GM12865 (cell line): ENCODE data around the gene BSND.
A peak's percentile ranks its signal among the peaks of the same experiment; 100 is the strongest.

ENCODE experiments used
- DNase-seq: peaks from one replicate; pipeline ENCODE4 v3.0.0; 2010; ENCODE audit warnings: low read depth
- H3K4me3 ChIP-seq: 2 replicates; pipeline ENCODE4 v1.5.1; 2011; ENCODE audit warnings: mild to moderate bottlenecking, low read depth, low read length, control low read depth
- TF ChIP-seq, protein P1 (sequence below): IDR thresholded peaks from 2 replicates; pipeline ENCODE4 v1.5.1; 2011; ENCODE audit warnings: low read length, control low read depth, low read depth, inconsistent platforms; ENCODE audit not compliant: insufficient read depth; ENCODE audit errors: missing control alignments

BSND gene

DNA sequence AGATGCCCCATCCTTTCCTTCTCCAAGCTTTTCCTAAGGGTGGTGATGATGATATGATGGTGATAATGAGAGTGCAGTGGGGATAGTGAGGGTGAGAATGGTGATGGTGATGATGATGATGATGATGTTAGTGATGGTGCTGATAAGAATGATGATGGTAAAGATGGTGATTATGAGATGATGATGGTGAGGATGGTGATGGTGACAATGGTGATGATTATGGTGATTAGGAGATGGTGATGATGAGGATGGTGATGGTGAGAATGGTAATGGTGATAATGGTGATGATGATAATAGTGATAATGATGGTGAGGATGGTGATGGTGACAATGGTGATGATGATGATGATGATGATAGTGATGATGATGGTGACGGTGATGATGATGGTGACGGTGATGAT is 4.0 kb downstream of the BSND start:
- TF ChIP-seq, protein P1, sequence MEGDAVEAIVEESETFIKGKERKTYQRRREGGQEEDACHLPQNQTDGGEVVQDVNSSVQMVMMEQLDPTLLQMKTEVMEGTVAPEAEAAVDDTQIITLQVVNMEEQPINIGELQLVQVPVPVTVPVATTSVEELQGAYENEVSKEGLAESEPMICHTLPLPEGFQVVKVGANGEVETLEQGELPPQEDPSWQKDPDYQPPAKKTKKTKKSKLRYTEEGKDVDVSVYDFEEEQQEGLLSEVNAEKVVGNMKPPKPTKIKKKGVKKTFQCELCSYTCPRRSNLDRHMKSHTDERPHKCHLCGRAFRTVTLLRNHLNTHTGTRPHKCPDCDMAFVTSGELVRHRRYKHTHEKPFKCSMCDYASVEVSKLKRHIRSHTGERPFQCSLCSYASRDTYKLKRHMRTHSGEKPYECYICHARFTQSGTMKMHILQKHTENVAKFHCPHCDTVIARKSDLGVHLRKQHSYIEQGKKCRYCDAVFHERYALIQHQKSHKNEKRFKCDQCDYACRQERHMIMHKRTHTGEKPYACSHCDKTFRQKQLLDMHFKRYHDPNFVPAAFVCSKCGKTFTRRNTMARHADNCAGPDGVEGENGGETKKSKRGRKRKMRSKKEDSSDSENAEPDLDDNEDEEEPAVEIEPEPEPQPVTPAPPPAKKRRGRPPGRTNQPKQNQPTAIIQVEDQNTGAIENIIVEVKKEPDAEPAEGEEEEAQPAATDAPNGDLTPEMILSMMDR: no peak
- DNase-seq: no peak
- H3K4me3 ChIP-seq: no peak overlapping the region

DNA sequence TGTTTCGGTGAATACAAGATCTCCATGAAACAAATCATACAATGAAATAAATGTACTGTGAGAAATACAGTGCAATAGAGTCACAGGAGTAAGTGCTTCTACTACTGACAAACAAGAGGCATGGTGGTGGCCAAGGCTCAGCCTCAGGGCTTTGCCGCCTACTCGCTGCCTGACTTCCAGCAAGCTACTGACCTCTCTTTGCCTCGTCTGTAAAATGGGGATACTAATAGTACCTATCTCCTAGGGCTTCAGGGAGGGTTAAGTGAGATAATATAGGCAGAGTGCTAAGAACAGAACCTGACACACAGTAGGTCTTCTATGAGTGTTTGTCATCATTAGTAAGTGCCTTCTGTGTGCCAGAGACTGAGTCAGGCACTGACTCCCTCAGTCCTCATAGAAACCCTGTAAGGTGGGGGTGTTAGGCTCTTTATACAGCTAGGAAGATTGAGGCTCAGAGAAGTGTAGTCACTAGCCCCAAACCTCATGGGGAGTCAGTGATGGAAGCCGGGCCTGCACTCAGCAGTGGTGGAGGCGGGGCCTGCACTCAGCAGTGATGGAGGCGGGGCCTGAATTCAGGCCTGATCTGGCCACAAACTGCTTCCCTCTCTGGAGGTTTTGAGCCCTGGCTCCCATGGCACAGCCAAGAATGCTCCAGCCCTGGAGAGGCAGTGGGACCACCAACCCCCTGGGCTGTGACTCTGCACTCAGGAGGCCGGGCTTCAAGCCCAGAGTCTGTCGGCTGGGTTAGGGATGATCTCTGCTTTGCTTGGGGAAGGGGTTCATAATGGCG is 6.8 kb downstream of the BSND start:
- TF ChIP-seq, protein P1: no peak
- no peak for DNase-seq
- no peak overlapping the region for H3K4me3 ChIP-seq

DNA sequence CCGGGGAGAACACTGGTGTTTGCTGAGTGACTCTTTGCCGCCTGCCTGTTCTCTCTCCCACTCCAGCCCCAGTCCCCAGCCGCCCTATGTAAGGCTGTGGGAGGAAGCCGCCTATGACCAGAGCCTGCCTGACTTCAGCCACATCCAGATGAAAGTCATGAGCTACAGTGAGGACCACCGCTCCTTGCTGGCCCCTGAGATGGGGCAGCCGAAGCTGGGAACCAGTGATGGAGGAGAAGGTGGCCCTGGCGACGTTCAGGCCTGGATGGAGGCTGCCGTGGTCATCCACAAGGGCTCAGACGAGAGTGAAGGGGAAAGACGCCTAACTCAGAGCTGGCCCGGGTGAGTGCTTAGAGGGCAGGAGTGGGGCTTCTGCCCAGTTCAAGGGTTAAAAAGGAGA is 8.2 kb downstream of the BSND start:
- no peak overlapping the region for H3K4me3 ChIP-seq
- TF ChIP-seq, protein P1: no peak
- DNase-seq: no peak

DNA sequence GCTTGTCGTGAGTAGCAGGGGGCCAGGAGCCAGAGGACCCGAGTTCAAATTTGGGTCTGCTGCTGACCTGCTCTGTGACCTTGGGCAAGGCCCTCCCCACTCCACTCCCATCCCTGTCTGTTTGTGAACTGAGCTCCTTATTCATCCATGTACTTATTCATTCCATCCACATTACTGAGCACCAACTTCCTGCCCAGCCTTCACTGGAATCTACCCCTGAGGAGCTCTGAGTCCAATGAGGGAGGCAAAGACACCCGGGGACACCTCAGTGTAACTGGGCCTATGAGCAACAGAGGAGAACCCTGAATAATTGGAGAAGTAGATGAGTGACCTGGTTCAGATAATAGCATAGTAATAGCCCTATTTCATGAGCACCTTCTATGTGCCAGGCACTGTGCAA is 8.9 kb downstream of the BSND start:
- DNase-seq: no peak

DNA sequence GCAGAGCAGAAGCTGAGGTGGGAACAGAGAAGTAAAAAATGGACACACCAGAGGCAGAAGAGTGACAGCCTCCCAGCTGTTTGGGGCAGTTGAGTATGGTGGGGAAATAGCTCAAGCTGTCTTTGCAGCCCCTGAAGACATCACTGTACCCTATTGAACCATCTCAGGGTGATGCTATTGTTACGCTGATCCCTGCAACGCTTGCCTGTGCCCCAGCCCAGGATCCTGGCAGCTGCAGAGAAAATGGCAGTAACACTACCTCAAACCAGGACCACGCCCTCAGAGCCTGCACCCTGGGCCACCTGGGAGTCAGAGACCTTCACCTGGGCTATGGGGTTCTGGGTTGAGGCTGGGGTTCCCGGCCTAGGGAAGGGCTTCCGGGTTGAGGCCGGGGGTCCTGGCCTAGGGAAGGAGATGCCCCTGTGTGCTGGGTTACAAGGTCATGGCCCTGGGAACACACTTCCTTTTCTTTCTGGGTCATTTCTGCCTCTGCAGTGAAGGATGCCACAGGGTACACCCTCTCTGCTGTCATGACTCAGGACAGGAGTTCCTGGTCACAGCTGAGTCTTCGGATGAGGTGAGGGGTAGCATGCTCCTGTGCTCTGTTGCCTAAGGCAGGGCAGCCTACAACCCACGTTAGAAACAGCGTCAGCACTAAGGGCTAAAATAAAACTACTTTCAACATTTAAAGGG is 11.6 kb downstream of the BSND start:
- H3K4me3 ChIP-seq: no peak overlapping the region
- DNase-seq: no peak
- TF ChIP-seq, protein P1: no peak

More for the DNA sequence above, 8.9 kb downstream of the BSND start:
- H3K4me3 ChIP-seq: no peak overlapping the region
- TF ChIP-seq, protein P1: no peak

DNA sequence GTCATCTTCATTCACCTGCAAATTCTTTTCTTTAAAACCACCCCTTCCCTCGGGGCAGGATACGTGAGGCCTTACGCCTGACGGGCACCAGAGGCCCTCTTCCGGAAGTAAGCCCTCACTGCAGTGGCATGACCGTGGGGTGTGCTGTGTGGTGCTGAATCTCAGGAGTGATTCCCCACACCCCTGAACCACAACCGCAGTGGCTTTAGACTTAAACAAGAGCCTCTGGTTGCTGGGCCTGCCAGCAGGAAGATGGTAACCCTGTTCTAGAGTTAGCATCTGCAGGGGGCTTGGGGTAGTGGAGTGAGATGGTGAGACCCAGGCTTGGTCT is 12.1 kb downstream of the BSND start:
- no peak overlapping the region for H3K4me3 ChIP-seq
- DNase-seq: peak; percentile 15
- TF ChIP-seq, protein P1: peak; percentile 28

DNA sequence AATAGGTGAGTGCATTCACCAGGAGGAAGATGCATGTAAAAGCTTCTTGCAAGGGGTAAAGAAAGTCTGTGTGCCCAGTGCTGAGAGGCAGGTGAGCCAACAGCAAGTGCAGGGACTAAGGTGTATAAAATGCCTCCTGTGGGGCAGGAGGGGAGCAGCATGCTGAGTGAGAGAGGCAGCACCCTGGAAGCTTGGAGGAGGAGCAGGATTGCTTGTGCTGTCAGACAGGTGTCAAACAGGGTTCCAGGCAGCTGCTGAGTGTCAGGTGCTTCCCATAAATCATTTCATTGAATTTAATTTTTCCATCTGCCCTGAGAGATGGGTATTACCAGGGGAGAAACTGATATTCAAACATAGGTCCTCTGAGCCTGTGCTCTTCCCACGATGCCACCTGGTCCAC is 13.9 kb downstream of the BSND start:
- no peak overlapping the region for H3K4me3 ChIP-seq
- TF ChIP-seq, protein P1: no peak
- no peak for DNase-seq
